ENCODE measurements around the gene CLSTN2.

Gene CLSTN2

DNA sequence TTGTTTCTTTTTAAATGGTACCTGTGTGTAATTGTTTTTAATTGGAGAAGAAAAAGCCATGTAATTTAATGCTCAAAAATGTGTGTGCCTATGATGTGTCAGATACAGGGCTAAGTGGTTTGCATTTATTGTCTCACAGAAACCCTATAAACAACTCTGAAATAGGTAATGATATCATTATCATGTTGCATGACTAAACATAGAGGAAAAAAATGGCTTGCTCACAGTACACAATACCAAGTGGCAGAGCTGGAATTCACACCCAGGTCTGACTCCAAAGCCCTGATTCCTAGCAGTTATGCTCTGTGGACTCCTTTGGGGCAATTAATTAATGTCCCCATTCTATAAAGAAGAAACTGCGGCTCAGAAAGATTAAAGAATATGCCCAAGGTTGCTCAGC, 505.5 kb downstream of the CLSTN2 start:
- CTCF ChIA-PET: no interaction called here
- Histone ChIP-seq H3K36me3 (ENCODE audit: control insufficient read depth in 2 of 2, insufficient read depth in 1 of 2, low read length in 2 of 2) (no peaks in the 10 kb centered on the region), H3K4me1 (ENCODE audit: control insufficient read depth, insufficient read depth, low read length) (no peaks in the 10 kb centered on the region), H3K4me3 (ENCODE audit: low read depth, low read length) (no peak overlapping the region), H3K27ac (ENCODE audit: extremely low read depth, low read depth, low read length) (no peak overlapping the region), H3K9me3 (ENCODE audit: control insufficient read depth, insufficient read depth, low read depth, low read length) (no peaks in the 10 kb centered on the region)
- no peak for TF ChIP-seq KLF8 (tag by site-specific recombination; IDR thresholded peaks at IDR 0.05)
- TF ChIP-seq ZNF248 (tag by site-specific recombination; IDR thresholded peaks at IDR 0.05): no peak
- no peak for TF ChIP-seq GLI4 (tag by site-specific recombination; IDR thresholded peaks at IDR 0.05)
- TF ChIP-seq ZXDB (tag by site-specific recombination; IDR thresholded peaks at IDR 0.05): no peak
- TF ChIP-seq, protein P1, sequence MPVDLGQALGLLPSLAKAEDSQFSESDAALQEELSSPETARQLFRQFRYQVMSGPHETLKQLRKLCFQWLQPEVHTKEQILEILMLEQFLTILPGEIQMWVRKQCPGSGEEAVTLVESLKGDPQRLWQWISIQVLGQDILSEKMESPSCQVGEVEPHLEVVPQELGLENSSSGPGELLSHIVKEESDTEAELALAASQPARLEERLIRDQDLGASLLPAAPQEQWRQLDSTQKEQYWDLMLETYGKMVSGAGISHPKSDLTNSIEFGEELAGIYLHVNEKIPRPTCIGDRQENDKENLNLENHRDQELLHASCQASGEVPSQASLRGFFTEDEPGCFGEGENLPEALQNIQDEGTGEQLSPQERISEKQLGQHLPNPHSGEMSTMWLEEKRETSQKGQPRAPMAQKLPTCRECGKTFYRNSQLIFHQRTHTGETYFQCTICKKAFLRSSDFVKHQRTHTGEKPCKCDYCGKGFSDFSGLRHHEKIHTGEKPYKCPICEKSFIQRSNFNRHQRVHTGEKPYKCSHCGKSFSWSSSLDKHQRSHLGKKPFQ (tag by site-specific recombination; IDR thresholded peaks at IDR 0.05): no peak
- TF ChIP-seq ZNF561 (tag by site-specific recombination; IDR thresholded peaks at IDR 0.05; ENCODE audit: borderline replicate concordance): no peak
- no peak for TF ChIP-seq ZFP37 (tag by site-specific recombination; IDR thresholded peaks at IDR 0.05)
- TF ChIP-seq WT1 (tag by site-specific recombination; IDR thresholded peaks at IDR 0.05): no peak
- TF ChIP-seq, protein P2, sequence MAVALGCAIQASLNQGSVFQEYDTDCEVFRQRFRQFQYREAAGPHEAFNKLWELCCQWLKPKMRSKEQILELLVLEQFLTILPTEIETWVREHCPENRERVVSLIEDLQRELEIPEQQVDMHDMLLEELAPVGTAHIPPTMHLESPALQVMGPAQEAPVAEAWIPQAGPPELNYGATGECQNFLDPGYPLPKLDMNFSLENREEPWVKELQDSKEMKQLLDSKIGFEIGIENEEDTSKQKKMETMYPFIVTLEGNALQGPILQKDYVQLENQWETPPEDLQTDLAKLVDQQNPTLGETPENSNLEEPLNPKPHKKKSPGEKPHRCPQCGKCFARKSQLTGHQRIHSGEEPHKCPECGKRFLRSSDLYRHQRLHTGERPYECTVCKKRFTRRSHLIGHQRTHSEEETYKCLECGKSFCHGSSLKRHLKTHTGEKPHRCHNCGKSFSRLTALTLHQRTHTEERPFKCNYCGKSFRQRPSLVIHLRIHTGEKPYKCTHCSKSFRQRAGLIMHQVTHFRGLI (tag by site-specific recombination; IDR thresholded peaks at IDR 0.05): no peak
- POLR2A ChIA-PET: no interaction called here

DNA sequence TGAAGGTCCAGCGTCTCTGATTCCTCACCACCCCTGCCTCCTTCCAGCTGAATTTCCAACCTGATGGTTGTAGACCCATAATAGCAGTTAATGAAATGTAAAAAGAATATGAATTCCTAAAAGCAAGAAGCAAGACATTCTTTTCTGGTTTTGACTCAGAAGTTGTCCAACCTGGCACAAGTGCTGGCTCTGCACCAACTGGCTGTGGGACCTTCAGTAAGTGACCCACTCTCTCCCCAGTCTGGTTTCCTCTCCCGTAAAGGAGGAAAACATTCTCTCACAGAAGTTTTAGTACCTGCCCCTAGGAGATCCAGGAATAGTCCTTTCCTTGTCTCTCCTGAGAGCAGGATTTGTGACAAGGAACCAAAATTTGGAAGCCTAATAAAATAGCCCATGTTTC, 506.0 kb downstream of the CLSTN2 start:
- H3K27ac ChIP-seq (ENCODE audit: extremely low read depth, low read depth, low read length): no peak overlapping the region
- POLR2A ChIA-PET: no interaction called here
- TF ChIP-seq ZNF157 (tag by site-specific recombination; IDR thresholded peaks at IDR 0.05): no peak
- TF ChIP-seq, protein P2 (tag by site-specific recombination; IDR thresholded peaks at IDR 0.05): 0 out of 2 replicates have a peak, but pooled peaks have one; percentile 62
- no peak for TF ChIP-seq ZNF341 (tag by site-specific recombination; IDR thresholded peaks at IDR 0.05; ENCODE audit: low read depth)
- TF ChIP-seq HOXC10 (CRISPR knock-in tag; IDR thresholded peaks at IDR 0.05): no peak
- CTCF ChIA-PET: no interaction called here
- no peaks in the 10 kb centered on the region for H3K4me1 ChIP-seq (ENCODE audit: control insufficient read depth, insufficient read depth, low read length)
- H3K36me3 ChIP-seq (ENCODE audit: control insufficient read depth in 2 of 2, insufficient read depth in 1 of 2, low read length in 2 of 2): no peaks in the 10 kb centered on the region
- H3K9me3 ChIP-seq (ENCODE audit: control insufficient read depth, insufficient read depth, low read depth, low read length): no peaks in the 10 kb centered on the region
- no peak overlapping the region for H3K4me3 ChIP-seq (ENCODE audit: low read depth, low read length)

- no peaks in the 10 kb centered on the region for H3K36me3 ChIP-seq (ENCODE audit: control insufficient read depth in 2 of 2, insufficient read depth in 1 of 2, low read length in 2 of 2)
- H3K4me1 ChIP-seq (ENCODE audit: control insufficient read depth, insufficient read depth, low read length): no peaks in the 10 kb centered on the region
- TF ChIP-seq ZNF660 (tag by site-specific recombination; IDR thresholded peaks at IDR 0.05) (no peak), ZNF302 (tag by site-specific recombination; IDR thresholded peaks at IDR 0.05; ENCODE audit: low read depth) (no peak), KLF8 (tag by site-specific recombination; IDR thresholded peaks at IDR 0.05) (no peak), ZNF132 (tag by site-specific recombination; IDR thresholded peaks at IDR 0.05; ENCODE audit: borderline replicate concordance) (no peak), ZNF274 (IDR thresholded peaks at IDR 0.05; ENCODE audit: low read length) (no peak), ZNF274 (tag by site-specific recombination; IDR thresholded peaks at IDR 0.05; ENCODE audit: borderline replicate concordance) (no peak), ZNF776 (tag by site-specific recombination; IDR thresholded peaks at IDR 0.05; ENCODE audit: borderline replicate concordance) (no peak), ZNF266 (tag by site-specific recombination; IDR thresholded peaks at IDR 0.05; ENCODE audit: low read depth) (no peak)
- TF ChIP-seq, protein P3, sequence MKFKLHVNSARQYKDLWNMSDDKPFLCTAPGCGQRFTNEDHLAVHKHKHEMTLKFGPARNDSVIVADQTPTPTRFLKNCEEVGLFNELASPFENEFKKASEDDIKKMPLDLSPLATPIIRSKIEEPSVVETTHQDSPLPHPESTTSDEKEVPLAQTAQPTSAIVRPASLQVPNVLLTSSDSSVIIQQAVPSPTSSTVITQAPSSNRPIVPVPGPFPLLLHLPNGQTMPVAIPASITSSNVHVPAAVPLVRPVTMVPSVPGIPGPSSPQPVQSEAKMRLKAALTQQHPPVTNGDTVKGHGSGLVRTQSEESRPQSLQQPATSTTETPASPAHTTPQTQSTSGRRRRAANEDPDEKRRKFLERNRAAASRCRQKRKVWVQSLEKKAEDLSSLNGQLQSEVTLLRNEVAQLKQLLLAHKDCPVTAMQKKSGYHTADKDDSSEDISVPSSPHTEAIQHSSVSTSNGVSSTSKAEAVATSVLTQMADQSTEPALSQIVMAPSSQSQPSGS (tag by site-specific recombination; IDR thresholded peaks at IDR 0.05; ENCODE audit: low read depth): no peak
- TF ChIP-seq, protein P4, sequence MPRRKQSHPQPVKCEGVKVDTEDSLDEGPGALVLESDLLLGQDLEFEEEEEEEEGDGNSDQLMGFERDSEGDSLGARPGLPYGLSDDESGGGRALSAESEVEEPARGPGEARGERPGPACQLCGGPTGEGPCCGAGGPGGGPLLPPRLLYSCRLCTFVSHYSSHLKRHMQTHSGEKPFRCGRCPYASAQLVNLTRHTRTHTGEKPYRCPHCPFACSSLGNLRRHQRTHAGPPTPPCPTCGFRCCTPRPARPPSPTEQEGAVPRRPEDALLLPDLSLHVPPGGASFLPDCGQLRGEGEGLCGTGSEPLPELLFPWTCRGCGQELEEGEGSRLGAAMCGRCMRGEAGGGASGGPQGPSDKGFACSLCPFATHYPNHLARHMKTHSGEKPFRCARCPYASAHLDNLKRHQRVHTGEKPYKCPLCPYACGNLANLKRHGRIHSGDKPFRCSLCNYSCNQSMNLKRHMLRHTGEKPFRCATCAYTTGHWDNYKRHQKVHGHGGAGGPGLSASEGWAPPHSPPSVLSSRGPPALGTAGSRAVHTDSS (tag by site-specific recombination; IDR thresholded peaks at IDR 0.05): no peak
- H3K4me3 ChIP-seq (ENCODE audit: low read depth, low read length): no peak overlapping the region
- CTCF ChIA-PET: interaction anchor here (0.8 kb wide), 1 partner anchor 224 kb away, joined by 3 read pairs; no protein-coding TSS in a partner anchor
- H3K9me3 ChIP-seq (ENCODE audit: control insufficient read depth, insufficient read depth, low read depth, low read length): no peaks in the 10 kb centered on the region
- POLR2A ChIA-PET: no interaction called here
- no peak overlapping the region for H3K27ac ChIP-seq (ENCODE audit: extremely low read depth, low read depth, low read length)
These were observed 507.6 kb downstream of the CLSTN2 start for GRCh38 chr3:140442621-140443020.

Measured in HEK293 (cell line).